DMS79 (cell line): ENCODE measurements around the gene ZBTB49.

Experiments
- DNase-seq: peaks from one replicate; lab custom pipeline; 2025; lab: John Stamatoyannopoulos, UW

ZBTB49 gene

DNA sequence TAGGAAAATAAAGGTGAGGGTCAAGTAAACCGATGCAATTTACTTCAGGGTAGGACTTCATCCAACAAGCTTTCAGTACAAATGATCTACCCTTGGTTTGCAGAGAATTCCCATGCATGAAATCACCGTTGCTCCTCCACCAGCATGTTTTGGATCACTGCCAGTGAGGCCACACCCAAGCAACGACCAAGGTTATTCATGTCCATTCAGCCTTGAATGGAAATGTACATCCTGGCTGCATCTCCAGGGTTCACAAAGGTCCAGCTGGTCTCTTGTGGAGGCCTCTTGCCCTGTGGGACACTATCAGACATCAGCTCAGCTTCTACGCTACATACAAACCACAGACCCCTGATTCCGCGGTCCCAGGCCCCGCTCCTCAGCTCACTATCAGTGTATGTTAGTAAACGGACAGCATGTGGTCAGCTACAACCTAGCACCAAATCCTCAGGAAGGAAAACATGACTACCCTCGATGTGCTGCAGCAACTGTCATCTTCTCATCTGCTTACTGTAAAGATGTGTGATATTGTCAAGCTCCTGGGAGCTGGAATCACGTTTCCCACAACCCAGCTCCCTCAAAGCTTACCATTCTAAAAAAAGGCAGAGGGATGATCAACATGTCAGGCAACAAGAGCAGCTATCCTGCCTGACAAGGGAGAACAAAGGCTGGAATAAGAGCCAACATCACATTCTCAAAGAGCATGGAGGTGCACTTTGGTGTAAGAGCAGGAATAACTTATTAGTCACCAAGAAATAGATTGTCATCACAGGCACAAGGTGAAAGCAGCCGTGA, 5.0 kb upstream of the ZBTB49 start:
- DNase-seq = no peak

DNA sequence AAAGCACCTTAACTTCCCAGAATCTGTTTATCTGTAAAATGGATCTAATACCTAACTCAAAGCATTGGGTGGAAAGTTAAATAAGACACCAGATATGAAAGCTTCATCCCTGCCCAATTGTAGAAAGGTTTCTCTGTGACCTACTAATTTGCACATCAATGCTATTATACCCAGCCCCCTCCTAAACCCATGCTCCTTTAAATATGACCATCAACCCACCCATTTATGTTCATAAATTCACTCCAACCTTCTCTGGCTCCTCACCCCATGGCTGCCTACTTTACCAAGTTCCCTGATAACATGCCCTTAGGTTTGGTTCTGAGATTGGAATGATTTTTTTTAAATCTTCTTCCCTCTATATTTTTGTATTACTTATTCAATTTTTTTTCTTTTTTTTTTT, 2.0 kb upstream of the ZBTB49 start:
- no peak for DNase-seq

DNA sequence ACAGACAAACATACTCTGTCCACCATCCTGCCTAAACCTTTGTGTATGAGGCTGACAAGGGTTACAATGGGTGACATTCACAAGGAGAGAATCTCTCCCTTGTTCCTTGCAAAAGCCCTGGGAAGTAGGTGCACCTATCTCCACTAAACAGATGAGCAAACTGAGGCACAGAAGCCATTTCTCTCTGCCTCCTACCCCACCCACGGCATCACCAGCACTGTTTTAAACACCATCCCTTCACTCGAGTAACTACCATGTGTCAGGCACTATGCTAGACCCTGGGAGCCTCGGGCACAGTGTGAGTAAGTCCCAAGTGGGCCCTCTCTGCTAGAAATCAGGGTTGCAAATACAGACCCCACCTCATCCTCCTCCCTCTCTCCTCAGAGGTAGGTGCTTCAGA, 996 bp upstream of the ZBTB49 start:
- DNase-seq = no peak

DNA sequence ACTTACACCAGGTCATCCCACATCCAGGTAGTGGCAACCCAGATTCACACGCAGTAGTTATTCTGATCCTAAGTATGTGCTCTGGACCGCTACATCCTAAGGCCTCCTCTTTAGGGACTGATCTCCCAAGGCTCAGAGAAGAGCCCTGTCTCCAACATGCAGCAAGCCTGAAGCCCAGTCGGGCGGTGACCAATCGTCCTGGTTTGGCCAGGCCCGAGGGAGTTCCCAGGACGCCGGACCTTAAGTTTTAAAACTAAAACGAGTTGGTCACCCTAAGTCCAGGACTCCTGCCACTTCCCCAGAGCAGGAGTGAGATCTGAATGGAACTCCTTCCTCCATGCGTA, 482 bp upstream of the ZBTB49 start:
- no peak for DNase-seq

DNA sequence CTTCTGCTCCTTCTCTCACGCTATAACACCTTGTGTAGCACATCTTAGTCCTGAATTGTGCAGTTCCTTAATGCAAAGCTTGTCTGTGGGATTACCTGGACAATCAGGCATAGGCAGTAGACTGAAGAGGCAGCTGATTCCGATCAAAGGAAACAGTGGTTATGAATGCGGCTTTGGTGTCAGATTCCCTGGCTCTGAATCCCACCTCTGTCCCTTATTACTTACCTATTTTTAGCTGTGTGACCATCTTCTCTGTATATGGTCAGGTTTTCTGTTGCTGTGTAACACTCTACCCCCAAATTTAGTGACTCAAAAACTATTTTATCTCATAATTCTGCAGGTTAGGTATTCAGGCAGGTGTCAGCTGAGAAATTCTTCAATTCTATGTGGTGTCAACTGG, 3.2 kb downstream of the ZBTB49 start:
- DNase-seq = no peak

DNA sequence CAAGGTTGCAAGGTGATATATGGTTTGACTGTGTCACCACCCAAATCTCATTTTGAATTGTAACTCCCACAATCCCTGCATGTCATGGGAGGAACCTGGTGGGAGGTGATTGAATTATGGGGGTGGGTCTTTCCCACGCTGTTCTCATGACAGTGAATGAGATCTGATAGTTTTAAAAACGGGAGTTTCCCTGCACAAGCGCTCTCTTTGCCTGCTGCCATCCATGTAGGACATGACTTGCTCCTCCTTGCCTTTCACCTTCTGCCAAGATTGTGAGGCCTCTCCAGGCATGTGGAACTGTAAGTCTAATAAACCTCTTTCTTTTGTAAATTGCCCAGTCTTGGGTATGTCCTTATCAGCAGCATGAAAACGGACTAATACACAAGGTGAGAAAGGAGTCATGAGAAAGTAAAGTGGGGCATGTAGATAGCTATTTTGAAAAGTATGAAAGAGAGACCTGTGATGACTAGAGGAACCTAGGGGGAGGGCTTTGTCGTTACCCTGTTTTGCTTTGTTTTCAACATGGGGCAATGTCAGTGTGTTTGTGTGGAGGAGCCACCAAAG, 6.3 kb downstream of the ZBTB49 start:
- DNase-seq = no peak

DNA sequence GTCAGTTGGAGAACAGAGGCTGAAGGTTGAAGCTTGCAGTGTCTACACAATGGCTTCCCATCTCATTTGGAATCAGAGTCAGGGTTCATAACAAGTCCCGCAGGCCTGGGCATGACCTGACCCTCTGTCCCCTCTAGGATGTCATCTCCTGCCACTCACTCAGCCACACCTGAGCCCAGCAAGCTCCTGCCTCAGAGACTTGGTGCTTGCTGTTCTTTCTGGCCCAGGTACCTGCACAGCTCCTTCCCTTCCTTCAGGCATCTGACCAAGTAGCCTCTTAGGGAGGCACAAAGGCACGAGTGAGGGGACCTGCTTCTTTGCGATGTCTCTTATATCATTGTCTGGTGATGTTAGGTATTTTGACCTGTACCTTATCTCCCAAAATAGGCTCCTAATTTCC, 9.0 kb downstream of the ZBTB49 start:
- no peak for DNase-seq

DNA sequence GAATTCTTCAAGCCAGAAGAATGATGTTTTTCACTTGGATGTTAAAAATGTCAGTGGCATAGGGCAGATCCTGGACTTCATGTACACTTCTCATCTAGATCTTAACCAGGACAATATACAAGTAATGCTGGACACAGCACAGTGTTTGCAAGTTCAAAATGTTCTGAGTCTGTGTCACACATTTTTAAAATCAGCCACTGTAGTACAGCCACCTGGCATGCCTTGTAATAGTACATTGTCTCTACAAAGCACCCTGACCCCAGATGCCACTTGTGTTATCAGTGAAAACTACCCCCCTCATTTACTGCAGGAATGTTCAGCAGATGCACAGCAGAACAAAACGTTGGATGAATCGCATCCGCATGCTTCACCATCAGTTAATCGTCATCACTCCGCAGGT, 11.9 kb downstream of the ZBTB49 start:
- DNase-seq = no peak

DNA sequence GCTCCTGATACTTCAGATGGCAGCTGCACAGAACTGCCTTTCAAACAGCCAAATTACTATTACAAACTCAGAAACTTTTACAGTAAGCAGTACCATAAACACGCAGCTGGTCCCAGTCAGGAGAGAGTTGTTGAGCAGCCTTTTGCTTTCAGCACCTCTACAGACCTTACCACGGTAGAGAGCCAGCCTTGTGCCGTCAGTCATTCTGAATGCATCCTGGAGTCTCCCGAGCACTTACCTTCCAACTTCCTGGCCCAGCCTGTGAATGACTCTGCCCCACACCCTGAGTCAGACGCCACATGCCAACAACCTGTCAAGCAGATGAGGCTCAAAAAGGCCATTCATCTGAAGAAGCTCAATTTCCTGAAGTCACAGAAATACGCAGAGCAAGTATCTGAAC, 12.4 kb downstream of the ZBTB49 start:
- no peak for DNase-seq

DNA sequence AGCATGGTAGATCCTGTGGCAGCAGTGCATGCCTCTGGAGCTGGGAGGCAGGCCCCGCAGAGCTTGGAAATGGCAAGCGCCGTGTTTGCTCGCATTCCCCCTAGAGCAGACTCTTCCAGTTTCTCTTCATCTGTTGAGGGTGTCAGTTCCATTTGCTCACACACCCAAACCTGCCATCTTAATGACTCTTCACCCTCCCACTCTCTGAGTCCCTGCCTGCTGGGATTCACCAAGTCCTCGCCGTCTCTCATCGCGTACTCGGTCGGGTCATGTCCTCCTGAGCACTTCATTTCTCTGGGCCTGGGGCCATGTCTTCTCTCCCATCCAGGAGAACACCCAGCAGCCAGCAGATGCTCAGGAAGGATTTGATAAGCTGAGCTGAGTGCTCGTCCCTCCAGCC, 16.9 kb downstream of the ZBTB49 start:
- no peak for DNase-seq

DNA sequence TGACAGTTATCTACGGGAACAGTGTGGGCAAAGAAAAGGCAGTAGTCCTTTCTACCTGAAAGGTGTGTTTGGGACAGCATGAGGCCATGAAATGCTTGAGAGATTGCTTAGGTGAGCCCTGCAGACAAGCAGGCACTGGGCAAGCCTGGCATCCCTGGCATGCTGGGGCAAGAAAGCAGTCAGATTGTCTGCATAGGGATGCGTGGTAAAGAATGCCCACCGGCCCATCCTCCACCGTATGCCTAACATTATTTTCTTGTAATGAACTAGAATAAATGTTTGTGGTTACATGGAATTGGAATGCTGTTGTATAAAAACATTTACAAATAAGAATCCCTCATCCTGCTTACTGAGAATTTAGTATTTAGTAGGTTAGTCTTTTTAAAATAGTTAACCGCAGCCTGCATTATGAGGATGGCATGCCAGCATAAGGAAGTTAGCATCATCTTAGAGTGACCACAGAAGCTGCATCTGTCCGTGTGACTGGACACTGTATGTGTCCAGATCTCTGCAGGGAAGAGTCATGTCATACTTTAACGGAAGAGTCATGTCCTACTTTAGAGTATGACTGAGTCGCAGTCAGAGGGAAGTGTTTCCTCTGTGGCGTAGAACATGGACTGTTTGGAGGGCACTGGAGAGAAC, 18.9 kb downstream of the ZBTB49 start:
- no peak for DNase-seq

DNA sequence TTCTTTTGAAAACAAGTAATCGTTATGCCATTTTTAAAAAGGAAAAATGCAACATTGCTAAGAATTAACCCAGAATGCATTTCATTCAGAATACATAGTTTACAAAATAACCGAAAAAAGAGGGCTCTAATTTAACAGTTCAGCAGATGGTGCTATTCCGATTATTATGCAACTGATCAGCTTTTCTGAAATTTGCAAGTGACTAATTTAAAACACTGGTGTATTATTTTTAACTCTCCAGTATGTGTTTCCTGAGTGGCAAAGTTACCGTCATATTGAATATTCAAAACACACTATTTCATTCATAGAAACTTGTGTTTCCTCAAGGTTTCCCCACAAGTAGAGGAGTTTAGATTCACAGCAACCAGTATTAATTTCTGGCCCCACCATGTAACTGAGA, 21.1 kb downstream of the ZBTB49 start:
- DNase-seq = no peak

DNA sequence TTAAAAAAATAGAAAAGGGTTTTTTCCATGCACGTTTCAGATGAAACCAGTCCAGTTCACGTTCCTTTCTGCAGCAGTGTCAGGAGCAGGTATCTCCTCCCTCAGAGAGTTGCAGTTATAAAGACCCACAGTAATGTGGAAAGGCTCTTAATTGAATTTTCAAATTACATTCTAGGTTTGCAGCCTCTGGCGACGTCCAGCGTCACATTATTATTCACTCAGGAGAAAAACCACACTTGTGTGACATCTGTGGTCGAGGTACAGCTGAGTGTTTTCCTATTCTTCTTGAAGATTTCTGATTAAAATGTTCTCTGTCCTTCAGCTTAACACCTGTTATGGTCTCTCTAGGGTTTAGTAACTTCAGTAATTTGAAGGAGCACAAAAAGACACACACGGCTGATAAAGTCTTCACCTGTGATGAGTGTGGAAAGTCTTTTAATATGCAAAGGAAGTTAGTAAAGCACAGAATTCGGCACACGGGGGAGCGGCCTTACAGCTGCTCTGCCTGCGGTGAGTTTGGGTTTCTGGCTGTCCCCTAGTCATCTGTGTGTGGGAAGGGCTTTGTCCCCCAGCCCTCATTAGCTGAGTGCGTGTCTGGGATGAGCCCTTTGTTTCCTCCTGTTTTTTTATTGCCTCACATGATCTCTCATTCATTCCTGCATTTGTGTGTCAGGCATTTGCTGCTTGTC, 25.6 kb downstream of the ZBTB49 start:
- no peak for DNase-seq

DNA sequence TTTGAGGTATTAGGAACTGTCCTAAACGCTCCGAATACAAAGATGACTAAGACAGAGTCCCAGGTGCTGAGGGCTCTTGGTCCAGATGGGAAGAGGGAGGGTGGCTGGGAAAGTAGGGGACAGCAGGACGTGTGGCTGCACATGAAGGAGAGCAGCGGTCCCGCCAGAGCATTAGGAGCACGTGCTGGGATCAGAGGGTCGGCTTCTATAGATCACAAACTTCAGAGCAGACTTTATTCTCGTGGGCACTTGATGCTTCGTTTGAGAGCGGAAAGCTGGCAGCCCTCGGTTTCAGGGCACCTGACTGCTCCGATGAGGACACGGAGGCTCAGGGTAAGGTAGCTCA, 26.1 kb downstream of the ZBTB49 start:
- DNase-seq = no peak

DNA sequence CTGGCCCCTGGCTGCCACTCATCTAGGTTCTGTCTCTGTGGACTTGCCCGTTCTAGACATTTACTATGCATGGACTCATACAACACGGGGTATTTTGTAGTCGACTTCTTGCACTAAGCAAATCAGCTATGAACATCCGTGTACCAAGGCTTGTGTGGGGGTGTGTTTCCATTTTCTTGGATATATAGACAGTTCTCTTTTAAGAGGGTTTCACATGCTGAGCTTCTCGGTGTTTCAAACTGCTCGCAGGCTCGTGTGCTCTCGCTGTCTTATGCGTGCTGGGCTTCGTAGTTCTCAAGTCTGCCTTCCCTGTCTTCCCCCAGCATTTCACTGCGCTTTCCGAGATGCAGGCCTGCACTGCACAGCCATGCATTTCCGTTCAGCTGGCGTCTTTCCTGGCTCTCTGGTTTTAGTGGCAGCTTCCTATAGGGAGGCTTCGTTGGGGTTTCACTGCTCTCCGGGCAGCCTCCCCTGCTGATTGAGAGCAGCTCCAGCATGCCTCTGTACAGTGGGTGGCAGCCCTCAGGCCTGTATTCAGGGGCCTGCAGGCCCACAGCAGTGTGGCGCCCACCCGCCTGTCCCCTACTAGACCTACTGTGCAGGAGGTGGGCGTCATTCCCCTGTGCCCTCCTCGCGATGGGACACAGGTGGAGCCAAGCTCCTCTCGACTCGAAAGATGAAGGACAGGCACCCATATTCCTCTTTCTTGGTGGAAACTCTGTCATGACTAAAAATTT, 27.6 kb downstream of the ZBTB49 start:
- DNase-seq = no peak

DNA sequence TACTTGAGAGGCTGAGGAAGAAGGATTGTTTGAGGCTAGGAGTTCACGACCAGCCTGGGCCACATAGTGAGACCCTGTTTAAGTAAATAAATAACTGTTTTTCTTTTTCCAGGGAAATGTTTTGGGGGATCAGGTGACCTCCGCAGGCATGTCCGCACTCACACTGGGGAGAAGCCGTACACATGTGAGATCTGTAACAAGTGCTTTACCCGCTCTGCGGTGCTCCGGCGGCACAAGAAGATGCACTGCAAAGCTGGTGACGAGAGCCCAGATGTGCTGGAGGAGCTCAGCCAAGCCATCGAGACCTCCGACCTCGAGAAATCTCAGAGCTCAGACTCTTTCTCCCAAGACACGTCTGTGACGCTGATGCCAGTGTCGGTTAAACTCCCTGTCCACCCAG, 30.5 kb downstream of the ZBTB49 start:
- DNase-seq = no peak

DNA sequence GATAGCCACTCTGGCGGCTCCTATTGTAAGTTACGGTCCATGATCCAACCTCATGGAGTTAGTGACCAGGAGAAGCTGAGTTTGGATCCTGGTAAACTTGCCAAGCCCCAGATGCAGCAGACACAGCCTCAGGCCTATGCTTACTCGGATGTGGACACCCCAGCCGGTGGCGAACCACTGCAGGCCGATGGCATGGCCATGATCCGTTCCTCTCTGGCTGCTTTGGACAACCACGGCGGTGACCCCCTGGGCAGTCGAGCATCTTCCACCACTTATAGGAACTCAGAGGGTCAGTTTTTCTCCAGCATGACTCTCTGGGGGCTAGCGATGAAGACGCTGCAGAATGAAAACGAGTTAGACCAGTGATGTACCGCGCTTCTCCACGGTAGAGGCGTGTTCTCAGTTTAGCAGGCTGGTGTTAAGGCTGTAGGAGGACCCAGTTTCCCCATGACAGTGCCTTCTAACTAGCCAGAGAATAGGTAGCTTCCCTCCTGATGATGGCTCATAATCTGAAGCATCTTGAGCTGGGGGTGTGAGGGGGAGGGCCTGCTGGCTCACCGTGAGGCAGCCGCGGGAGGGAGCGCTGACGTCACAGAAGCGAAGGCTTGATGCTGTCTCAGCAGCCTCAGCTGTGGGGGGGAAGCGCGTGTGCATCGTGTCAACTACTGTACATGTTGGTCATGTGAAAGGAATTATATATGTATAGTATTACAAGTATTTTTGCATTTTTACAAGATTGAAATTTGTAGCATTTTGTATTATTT, 31.1 kb downstream of the ZBTB49 start:
- no peak for DNase-seq

DNA sequence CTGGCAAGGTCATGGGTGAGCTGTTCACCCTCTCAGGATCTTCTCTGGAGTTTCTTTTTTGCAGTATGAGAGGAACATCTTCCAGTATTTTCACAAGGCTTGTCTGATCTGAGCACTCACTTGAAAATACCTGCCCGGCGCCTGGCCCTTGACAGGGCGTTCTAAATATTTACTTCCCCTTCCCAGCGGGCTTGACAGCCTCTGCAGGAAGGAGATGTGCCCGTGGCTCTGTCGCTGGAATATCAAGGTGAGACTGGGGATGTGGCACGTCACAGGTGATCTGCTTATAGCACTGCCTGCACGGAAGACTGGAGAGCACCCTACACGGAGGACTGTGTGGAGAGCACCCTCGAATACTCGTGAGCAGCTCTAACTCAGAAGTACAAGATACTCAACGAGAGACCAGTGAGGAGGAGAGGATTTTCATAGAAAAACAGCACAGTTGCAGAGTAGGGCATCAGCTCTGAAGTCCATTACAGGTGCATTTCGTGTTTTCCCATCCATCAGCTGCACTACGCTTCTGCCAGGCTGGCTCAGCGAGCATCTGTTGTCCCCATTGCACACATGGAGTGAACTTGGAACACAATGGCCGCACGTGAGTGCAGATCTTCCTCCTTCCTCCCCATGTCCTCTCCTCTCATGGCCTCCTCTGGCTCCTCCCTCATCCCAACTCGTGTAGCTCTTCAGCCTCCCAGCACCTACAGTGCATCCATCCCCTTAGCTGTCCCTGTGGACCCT, 32.1 kb downstream of the ZBTB49 start:
- DNase-seq = no peak

DNA sequence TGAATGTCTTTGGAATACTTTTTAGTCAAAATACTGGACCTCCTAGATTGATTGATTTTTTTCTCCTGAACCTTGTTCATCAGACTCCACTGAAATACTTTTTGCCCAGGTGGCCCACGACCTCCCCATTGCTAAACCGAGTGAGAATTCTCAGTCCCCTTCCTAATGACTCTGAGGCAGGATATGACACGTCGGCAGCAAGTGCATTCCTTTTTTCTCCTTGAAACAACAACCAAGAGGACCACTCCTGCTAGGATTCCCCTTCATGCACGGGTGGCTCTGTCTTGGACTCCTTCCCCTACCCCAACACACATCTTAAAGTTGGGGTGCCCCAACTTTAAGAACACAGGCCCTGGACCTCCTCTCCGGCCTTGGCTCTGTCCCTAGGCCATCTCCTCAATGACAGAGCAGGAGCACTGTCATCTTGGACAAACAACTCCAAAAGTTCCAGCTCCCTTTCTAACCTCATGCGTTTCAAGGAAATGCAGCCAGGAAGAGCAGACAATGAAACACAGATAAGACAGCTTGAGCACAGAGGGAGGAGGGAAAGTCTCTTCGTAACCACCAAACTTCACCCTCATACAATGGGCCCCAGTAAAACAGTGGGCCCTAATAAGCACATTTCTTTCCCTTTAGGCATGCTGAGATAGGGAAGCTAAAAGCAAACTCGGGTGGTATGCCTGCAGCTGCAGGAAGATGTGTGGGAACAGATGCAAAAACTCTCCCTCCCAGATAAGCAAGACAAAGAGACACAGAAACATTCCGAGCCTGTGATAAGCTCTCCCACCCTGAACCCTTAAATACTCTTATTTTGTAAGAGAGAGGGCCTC, 33.9 kb downstream of the ZBTB49 start:
- no peak for DNase-seq

DNA sequence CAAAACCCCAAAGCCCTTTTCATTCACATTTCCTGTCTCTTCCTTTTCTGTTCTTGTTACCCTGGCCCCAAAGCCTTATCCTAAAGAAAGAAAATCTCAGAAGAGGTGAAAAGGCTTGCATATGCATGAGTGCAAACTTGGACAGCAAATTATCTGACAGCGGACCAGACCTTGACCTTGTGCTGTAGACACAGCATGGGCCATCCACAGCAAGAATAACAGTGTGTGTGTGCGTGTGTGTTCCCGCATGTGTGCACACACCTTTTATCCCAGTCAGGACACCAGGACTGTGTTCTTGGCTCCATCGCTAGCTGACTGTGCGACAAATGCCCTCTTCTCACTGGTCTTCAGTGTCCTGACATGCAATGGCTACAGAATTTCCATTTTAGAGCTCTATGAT, 35.3 kb downstream of the ZBTB49 start:
- no peak for DNase-seq
